Sigmoid colon (tissue), 7 donors: ENCODE measurements around the gene SLC30A4. TPM values are rescaled to one million over a fixed set of nuclear protein-coding genes. Genes with fewer than 3 reads are reported as not detected.
"Not testable (repeated sequence)": the region's sequence is repeated elsewhere in the genome, so short reads cannot be mapped to it uniquely, and the experiment has no call there.

ENCODE experiments used
- DNase-seq: peaks from one replicate; pipeline ENCODE4 v3.0.0-alpha.2; 2019
- H3K27ac ChIP-seq, 4 donors: fragments of 200-600 bp; sonication (generic); one replicate each; pipeline ENCODE4 v1.5.1; 2016 to 2019; ENCODE audit warnings: mild to moderate bottlenecking in 1 of 4
- H3K27me3 ChIP-seq, 3 donors: fragments of 200-600 bp; sonication (generic); one replicate each; pipeline ENCODE4 v1.5.1; 2019; ENCODE audit warnings: mild to moderate bottlenecking in 1 of 3
- H3K36me3 ChIP-seq, 4 donors: fragments of 200-600 bp; sonication (generic); one replicate each; pipeline ENCODE4 v1.5.1; 2016 to 2019
- H3K4me1 ChIP-seq, 4 donors: fragments of 200-600 bp; sonication (generic); one replicate each; pipeline ENCODE4 v1.5.1; 2017 to 2019
- H3K4me3 ChIP-seq, 4 donors: fragments of 200-600 bp; sonication (generic); one replicate each; pipeline ENCODE4 v1.5.1; 2017 to 2019; ENCODE audit warnings: mild to moderate bottlenecking in 2 of 4, moderate library complexity in 1 of 4
- H3K9me3 ChIP-seq, 4 donors: fragments of 200-600 bp in 3 of 4; sonication (generic) in 3 of 4; one replicate each; pipeline versions ENCODE4 v1.5.1 to v1.6.1; 2013 to 2019
- EP300 ChIP-seq, 4 donors: sonication (generic); formaldehyde crosslinking; IDR thresholded peaks; one replicate each; pipeline ENCODE4 v1.6.1; 2017; ENCODE audit warnings: antibody characterized with exemption in 4 of 4
- POLR2A ChIP-seq, 2 donors: fragments of 450-650 bp; IDR thresholded peaks; one replicate each; pipeline ENCODE4 v1.6.1; 2016; ENCODE audit warnings: antibody characterized with exemption in 2 of 2, mild to moderate bottlenecking in 2 of 2, moderate library complexity in 2 of 2
- POLR2AphosphoS5 ChIP-seq, 4 donors: sonication (generic); formaldehyde crosslinking; IDR thresholded peaks; one replicate each; pipeline ENCODE4 v1.6.1; 2017; ENCODE audit warnings: antibody characterized with exemption in 4 of 4
- WGBS, 2 donors: extraction: QIAGEN DNeasy Blood & Tissue Kit; methylation state at CpG; one replicate each; pipeline ENCODE4 v1.1.7; 2013; 5-methylcytosine and 5-hydroxymethylcytosine counted together
- intact Hi-C: fragments of 100-400 bp; cut with DNase I; formaldehyde crosslinking; loops from one replicate; pipeline ENCODE4 v1.15.1; 2023
- polyA plus RNA-seq, 3 donors: library from polyadenylated mRNA; stranded (reverse); fragments of 200-250 nt; gene quantifications; one replicate each; pipeline ENCODE4 v1.2.3, GENCODE V29; 2013
- total RNA-seq, 4 donors: library from RNA; depleted of rRNA; stranded (reverse); fragments of >200 nt; gene quantifications; one replicate each; pipeline ENCODE4 v1.1.0, GENCODE V29; 2016
- TF ChIP-seq, protein P1 (sequence below), 4 experiments: fragments of 450-650 bp in 3 of 4; fragments of 200-600 bp in 1 of 4; IDR thresholded peaks; one replicate each; pipeline ENCODE4 v1.5.1; 2016 to 2019; ENCODE audit warnings: antibody characterized with exemption in 4 of 4, mild to moderate bottlenecking in 3 of 4, moderate library complexity in 2 of 4
- donor health status: healthy with polysubstance abuse.
- donor health status: Bipolar disorder and iron deficiency.
- donor health status: healthy.

The SLC30A4 gene
- total and polyA plus RNA-seq, 7 donors = 3.3 to 11.6 (median 9.2) TPM

DNA sequence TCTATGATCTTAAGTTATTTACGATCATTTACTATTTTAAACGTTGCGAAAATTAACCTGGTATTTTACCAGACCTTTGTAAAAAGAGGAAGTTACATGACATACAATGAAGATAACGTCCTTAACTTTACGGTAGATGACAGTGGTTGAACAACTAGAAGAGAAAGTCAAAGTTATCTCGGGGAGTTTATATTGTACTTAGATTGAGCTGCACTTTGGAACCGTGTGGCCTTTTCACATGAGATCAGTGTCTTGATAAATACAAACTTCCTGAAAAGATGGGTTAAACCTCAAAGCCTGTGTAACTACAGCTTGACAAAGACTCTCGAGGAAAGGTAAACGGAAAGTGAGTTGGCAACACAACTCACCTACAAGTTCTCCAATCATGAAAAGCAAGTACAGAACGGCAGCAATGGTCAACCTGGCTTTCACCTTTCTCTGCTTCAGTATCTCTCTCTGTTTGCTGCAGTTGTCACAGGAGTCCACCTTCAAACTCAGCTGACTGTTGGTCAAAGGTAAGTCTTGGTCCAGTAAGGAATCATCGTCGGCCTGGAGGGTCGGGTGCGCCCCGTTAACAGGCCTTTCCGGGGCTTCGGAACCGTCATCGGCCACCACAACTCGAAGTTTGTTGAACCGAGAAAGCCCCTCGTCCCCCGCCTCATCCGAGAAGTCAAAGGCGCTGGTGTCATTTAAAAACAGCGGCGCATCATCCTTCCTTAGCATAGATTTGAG is 793 bp downstream of the SLC30A4 start:
- Histone ChIP-seq H3K36me3 (no peaks in the 10 kb centered on the region), H3K4me3 (peak overlapping the region; percentile 63 to 82 (median 77)), H3K27ac (peak overlapping the region; percentile 89 to 92 (median 90)), H3K27me3 (no peaks in the 10 kb centered on the region), H3K9me3 (no peaks in the 10 kb centered on the region), H3K4me1 (peaks cover 0 to 28% (median 21%) of the 10 kb centered on the region in 4 donors)
- DNase-seq = no peak
- intact Hi-C loops = loop anchor here (1.0 to 2.0 kb wide), 2 partner anchors 63 to 66 kb away; partner anchors contain the start of gene BLOC1S6
- TF ChIP-seq POLR2AphosphoS5 (IDR thresholded peaks at IDR 0.05) (no peak), EP300 (IDR thresholded peaks at IDR 0.05) (no peak), POLR2A (IDR thresholded peaks at IDR 0.05) (no peak)
- TF ChIP-seq, protein P1, sequence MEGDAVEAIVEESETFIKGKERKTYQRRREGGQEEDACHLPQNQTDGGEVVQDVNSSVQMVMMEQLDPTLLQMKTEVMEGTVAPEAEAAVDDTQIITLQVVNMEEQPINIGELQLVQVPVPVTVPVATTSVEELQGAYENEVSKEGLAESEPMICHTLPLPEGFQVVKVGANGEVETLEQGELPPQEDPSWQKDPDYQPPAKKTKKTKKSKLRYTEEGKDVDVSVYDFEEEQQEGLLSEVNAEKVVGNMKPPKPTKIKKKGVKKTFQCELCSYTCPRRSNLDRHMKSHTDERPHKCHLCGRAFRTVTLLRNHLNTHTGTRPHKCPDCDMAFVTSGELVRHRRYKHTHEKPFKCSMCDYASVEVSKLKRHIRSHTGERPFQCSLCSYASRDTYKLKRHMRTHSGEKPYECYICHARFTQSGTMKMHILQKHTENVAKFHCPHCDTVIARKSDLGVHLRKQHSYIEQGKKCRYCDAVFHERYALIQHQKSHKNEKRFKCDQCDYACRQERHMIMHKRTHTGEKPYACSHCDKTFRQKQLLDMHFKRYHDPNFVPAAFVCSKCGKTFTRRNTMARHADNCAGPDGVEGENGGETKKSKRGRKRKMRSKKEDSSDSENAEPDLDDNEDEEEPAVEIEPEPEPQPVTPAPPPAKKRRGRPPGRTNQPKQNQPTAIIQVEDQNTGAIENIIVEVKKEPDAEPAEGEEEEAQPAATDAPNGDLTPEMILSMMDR (IDR thresholded peaks at IDR 0.05) = no peak
- WGBS, 2 donors = 2 to 4% methylated on average over 27 of the region's 27 CpGs

DNA sequence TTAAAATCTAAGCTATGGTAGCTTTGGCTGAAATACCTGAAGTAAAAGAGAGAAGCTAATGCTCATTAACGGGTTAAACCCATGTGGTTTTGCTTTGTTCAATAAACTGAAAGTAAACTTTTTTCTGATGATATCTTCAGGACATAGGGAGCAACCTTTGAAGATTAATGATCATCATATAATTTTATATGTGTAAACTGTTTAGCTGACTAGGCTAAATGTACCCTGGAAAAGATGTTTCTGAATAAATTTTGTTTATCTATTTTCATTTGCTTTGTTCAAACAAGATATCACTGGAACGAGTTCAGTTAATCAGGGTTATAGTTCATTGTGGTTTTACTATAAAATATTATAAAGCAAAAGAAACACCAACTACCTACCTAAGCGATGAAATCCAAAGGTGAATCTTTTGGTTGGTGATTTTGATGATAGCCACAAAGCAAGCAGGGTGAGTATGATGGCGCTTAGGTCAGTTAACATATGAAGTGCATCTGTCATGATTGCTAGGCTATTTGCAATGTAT is 11.7 kb downstream of the SLC30A4 start:
- intact Hi-C loops = no loop called here
- 60 to 77% methylated on average over 4 of the region's 4 CpGs for WGBS, 2 donors

DNA sequence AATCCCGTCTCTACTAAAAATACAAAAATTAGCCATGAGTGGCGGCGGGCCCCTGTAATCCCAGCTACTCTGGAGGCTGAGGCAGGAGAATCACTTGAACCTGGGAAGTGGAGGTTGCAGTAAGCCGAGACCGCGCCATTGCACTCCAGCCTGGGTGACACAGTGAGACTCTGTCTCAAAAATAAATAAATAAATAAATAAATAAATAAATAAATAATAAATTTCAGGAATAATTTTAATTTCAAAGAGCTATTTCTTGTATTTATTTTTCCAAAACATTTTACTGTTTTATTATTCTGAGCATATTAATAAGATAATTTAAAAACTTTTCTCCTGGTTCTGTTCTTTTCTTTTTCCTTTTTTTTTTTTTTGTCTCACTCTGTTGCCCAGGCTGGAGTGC is 15.4 kb downstream of the SLC30A4 start:
- H3K4me1 ChIP-seq, DNase-seq, H3K4me3 ChIP-seq, intact Hi-C loops, H3K9me3 ChIP-seq, H3K27ac ChIP-seq, H3K27me3 ChIP-seq: not testable (repeated sequence)
- 97 to 98% methylated on average over 6 of the region's 6 CpGs for WGBS, 2 donors
- H3K36me3 ChIP-seq = peaks cover 0 to 51% (median 11%) of the 10 kb centered on the region in 4 donors

More for the DNA sequence above, 11.7 kb downstream of the SLC30A4 start:
- H3K9me3 ChIP-seq = no peaks in the 10 kb centered on the region
- TF ChIP-seq POLR2A (IDR thresholded peaks at IDR 0.05) (no peak), EP300 (IDR thresholded peaks at IDR 0.05) (no peak), POLR2AphosphoS5 (IDR thresholded peaks at IDR 0.05) (no peak)
- TF ChIP-seq, protein P1 (IDR thresholded peaks at IDR 0.05) = no peak
- no peak overlapping the region for H3K4me3 ChIP-seq
- H3K4me1 ChIP-seq = no peaks in the 10 kb centered on the region
- no peak overlapping the region for H3K27ac ChIP-seq
- peaks cover 0 to 54% (median 11%) of the 10 kb centered on the region in 4 donors for H3K36me3 ChIP-seq
- no peak for DNase-seq
- H3K27me3 ChIP-seq = no peaks in the 10 kb centered on the region

DNA sequence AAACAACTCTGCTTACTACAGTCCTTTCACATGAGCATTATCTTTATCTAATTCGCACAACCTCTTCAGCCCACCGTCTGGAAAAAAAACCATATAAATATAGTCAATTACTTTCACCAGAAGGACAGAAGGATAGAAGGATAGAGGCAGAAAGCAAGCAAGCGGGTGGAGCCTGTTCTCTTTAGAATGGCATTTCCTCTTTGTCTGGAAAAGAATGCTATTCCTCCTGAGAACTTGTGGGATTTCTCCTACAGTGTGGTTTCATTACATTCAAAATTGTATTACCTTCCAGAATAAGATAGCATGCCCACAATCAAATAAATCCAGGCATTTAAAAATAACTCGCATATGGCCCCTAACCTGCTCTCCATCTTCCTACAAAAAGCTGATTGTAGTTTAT is 23.1 kb downstream of the SLC30A4 start:
- H3K27ac ChIP-seq = no peak overlapping the region
- intact Hi-C loops = no loop called here
- no peaks in the 10 kb centered on the region for H3K9me3 ChIP-seq
- 91% methylated on average over 4 of the region's 4 CpGs for WGBS, 2 donors
- H3K4me1 ChIP-seq = no peaks in the 10 kb centered on the region
- H3K4me3 ChIP-seq = no peak overlapping the region
- no peaks in the 10 kb centered on the region for H3K27me3 ChIP-seq
- H3K36me3 ChIP-seq = peaks cover 0 to 10% (median 0%) of the 10 kb centered on the region in 4 donors
- TF ChIP-seq POLR2A (IDR thresholded peaks at IDR 0.05) (no peak), EP300 (IDR thresholded peaks at IDR 0.05) (no peak), POLR2AphosphoS5 (IDR thresholded peaks at IDR 0.05) (no peak)
- TF ChIP-seq, protein P1 (IDR thresholded peaks at IDR 0.05) = no peak
- no peak for DNase-seq

DNA sequence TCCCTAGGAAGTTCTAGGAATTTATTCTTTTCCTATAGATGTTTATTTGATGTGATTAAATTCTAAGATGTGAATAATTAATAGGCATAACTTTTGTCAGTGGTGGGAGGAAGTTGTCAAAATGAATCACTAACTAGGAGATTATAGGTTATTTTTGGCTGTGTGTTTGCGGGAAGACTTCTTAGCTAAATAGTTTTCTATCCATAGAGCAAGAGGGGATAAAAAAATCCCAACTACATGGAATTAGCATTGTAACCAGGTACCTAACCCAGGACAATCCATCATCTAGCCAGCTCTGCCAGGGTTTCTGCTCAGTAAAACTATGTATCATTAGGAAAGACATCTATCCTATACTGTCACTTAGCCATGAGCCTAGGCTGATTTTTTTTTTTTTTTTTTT is 23.9 kb downstream of the SLC30A4 start:
- no peak overlapping the region for H3K4me3 ChIP-seq
- intact Hi-C loops = no loop called here

More for the DNA sequence above, 23.9 kb downstream of the SLC30A4 start:
- Histone ChIP-seq H3K36me3 (peaks cover 0 to 10% (median 0%) of the 10 kb centered on the region in 4 donors), H3K27me3 (no peaks in the 10 kb centered on the region), H3K27ac (no peak overlapping the region), H3K9me3 (no peaks in the 10 kb centered on the region), H3K4me1 (no peaks in the 10 kb centered on the region)
- DNase-seq = no peak
- 90 to 95% methylated on average over 1 of the region's 1 CpG for WGBS, 2 donors
- TF ChIP-seq POLR2A (IDR thresholded peaks at IDR 0.05) (no peak), POLR2AphosphoS5 (IDR thresholded peaks at IDR 0.05) (no peak), EP300 (IDR thresholded peaks at IDR 0.05) (no peak)
- TF ChIP-seq, protein P1 (IDR thresholded peaks at IDR 0.05) = no peak
